Measurements from ENCODE around the gene SETD2. TPM values are rescaled to one million over a fixed set of nuclear protein-coding genes. Genes with fewer than 3 reads are reported as not detected.
"Not testable (repeated sequence)": the region's sequence is repeated elsewhere in the genome, so short reads cannot be mapped to it uniquely, and the experiment has no call there.

The SETD2 gene
- 37.8 and 51.8 TPM in 2 replicates for total RNA-seq

- peak; percentile 92 for DNase-seq
Measured at GRCh38 chr3:47164007-47164881, at the start of gene SETD2. TSS of gene SETD2 (minus strand) at chr3:47164113. CDS start at chr3:47163924, 189 bp downstream.

- DNase-seq, result no peak
Measured at GRCh38 chr3:47210863-47211405, 47.0 kb upstream of the SETD2 start.

GRCh38 chr3:47206022-47206421 lies 42.1 kb upstream of the SETD2 start:
- DNase-seq, result not testable (repeated sequence)

GRCh38 chr3:47204875-47205274 lies 41.0 kb upstream of the SETD2 start:
- no peak for DNase-seq

- DNase-seq, result no peak
Measured at GRCh38 chr3:47202542-47202941, 38.6 kb upstream of the SETD2 start.

GRCh38 chr3:47197287-47197686 lies 33.4 kb upstream of the SETD2 start:
- no peak for DNase-seq

- DNase-seq, result no peak
Measured at GRCh38 chr3:47194994-47195393, 31.1 kb upstream of the SETD2 start.

GRCh38 chr3:47193871-47194859 lies 30.3 kb upstream of the SETD2 start:
- no peak for DNase-seq

GRCh38 chr3:47186285-47186684 lies 22.4 kb upstream of the SETD2 start:
- no peak for DNase-seq

- not testable (repeated sequence) for DNase-seq
Measured at GRCh38 chr3:47181685-47182084, 17.8 kb upstream of the SETD2 start.

- DNase-seq, result not testable (repeated sequence)
Measured at GRCh38 chr3:47180011-47180410, 16.1 kb upstream of the SETD2 start.

GRCh38 chr3:47176582-47176981 lies 12.7 kb upstream of the SETD2 start:
- no peak for DNase-seq

GRCh38 chr3:47163169-47164006 lies 525 bp downstream of the SETD2 start:
- peak; percentile 59 for DNase-seq

GRCh38 chr3:47162697-47163168 lies 1.2 kb downstream of the SETD2 start:
- peak; percentile 49 for DNase-seq

- DNase-seq, result peak; percentile 24
Measured at GRCh38 chr3:47161983-47162696, 1.8 kb downstream of the SETD2 start.

GRCh38 chr3:47159820-47160219 lies 4.1 kb downstream of the SETD2 start:
- no peak for DNase-seq

GRCh38 chr3:47158208-47158607 lies 5.7 kb downstream of the SETD2 start:
- DNase-seq, result no peak

- no peak for DNase-seq
Measured at GRCh38 chr3:47156396-47156795, 7.5 kb downstream of the SETD2 start.

GRCh38 chr3:47152578-47152977 lies 11.3 kb downstream of the SETD2 start:
- DNase-seq, result no peak

- DNase-seq, result peak; percentile 17
Measured at GRCh38 chr3:47151836-47152235, 12.1 kb downstream of the SETD2 start.

- DNase-seq, result no peak
Measured at GRCh38 chr3:47149339-47149933, 14.5 kb downstream of the SETD2 start.
